Mesothelial cell of epicardium (in vitro differentiated cells): ENCODE results near the gene GABRP. TPM values are rescaled to one million over a fixed set of nuclear protein-coding genes. Genes with fewer than 3 reads are reported as not detected.
A peak's percentile ranks its signal among the peaks of the same experiment; 100 is the strongest.

ENCODE experiments used
- DNase-seq, 2 experiments: peaks; one replicate each; pipeline ENCODE4 v3.0.0; 2021; ENCODE audit warnings: low spot score in 2 of 2; ENCODE audit not compliant: unreplicated experiment in 2 of 2
- H3K27ac Mint-ChIP-seq: 2 replicates; pipeline ENCODE4 v1.8.0; 2021; ENCODE audit warnings: mixed read lengths
- H3K27me3 Mint-ChIP-seq: 2 replicates; pipeline ENCODE4 v1.8.0; 2021; ENCODE audit warnings: low read depth, mixed read lengths
- H3K36me3 Mint-ChIP-seq: 2 replicates; pipeline ENCODE4 v1.8.0; 2021; ENCODE audit warnings: mixed read lengths
- H3K4me1 Mint-ChIP-seq: 2 replicates; pipeline ENCODE4 v1.8.0; 2021; ENCODE audit warnings: mixed read lengths
- H3K4me3 Mint-ChIP-seq: 2 replicates; pipeline ENCODE4 v1.8.0; 2021; ENCODE audit warnings: mild to moderate bottlenecking, moderate library complexity, mixed read lengths
- H3K9me3 Mint-ChIP-seq: 2 replicates; pipeline ENCODE4 v1.8.0; 2021; ENCODE audit warnings: mixed read lengths
- total RNA-seq: library from RNA; stranded (reverse); gene quantifications from 3 replicates; pipeline ENCODE4 v1.2.1, GENCODE V29; 2021
- TF ChIP-seq, protein P1 (sequence below): fragments of 200-600 bp; sonication (generic); IDR thresholded peaks from one replicate; pipeline ENCODE4 v1.5.0; 2021; ENCODE audit warnings: antibody characterized with exemption; ENCODE audit not compliant: unreplicated experiment

GABRP gene
- total RNA-seq, 1 donor from 2014 or later: 301 TPM

GRCh38 chr5:170740551-170741205 is 42.8 kb upstream of the GABRP start:
- TF ChIP-seq, protein P1, sequence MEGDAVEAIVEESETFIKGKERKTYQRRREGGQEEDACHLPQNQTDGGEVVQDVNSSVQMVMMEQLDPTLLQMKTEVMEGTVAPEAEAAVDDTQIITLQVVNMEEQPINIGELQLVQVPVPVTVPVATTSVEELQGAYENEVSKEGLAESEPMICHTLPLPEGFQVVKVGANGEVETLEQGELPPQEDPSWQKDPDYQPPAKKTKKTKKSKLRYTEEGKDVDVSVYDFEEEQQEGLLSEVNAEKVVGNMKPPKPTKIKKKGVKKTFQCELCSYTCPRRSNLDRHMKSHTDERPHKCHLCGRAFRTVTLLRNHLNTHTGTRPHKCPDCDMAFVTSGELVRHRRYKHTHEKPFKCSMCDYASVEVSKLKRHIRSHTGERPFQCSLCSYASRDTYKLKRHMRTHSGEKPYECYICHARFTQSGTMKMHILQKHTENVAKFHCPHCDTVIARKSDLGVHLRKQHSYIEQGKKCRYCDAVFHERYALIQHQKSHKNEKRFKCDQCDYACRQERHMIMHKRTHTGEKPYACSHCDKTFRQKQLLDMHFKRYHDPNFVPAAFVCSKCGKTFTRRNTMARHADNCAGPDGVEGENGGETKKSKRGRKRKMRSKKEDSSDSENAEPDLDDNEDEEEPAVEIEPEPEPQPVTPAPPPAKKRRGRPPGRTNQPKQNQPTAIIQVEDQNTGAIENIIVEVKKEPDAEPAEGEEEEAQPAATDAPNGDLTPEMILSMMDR: no peak
- no peak for DNase-seq
- Mint-ChIP-seq H3K4me3 (no peak overlapping the region), H3K4me1 (peaks cover 11% of the 10 kb centered on the region), H3K27ac (no peak overlapping the region), H3K9me3 (peaks cover 9% of the 10 kb centered on the region), H3K27me3 (peaks cover 7% of the 10 kb centered on the region), H3K36me3 (peaks cover 4% of the 10 kb centered on the region)

DNA sequence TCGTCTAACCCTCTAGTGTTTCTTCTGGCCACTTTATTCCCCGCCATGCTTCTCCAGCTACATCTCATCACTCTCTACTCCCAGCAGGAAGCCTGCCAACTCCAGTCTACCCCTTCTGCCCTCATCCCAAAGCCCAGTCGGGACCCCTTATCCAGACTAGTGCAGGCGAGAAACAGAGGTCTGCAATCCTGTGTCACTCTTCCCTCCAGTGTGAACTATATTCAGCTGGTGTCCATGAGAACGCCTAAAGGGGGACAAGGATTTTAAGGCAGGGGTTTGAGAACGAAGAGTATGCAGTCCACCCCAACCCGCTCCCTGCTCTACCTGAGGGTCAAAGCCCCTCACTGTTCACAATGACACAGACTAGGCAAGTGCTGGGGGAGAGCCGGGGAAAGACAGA is 41.7 kb upstream of the GABRP start:
- peaks cover 20% of the 10 kb centered on the region for H3K4me1 Mint-ChIP-seq
- H3K36me3 Mint-ChIP-seq: no peaks in the 10 kb centered on the region
- no peak overlapping the region for H3K4me3 Mint-ChIP-seq
- H3K9me3 Mint-ChIP-seq: no peaks in the 10 kb centered on the region
- peaks cover 7% of the 10 kb centered on the region for H3K27me3 Mint-ChIP-seq
- no peak overlapping the region for H3K27ac Mint-ChIP-seq
- TF ChIP-seq, protein P1: no peak
- DNase-seq: no peak

DNA sequence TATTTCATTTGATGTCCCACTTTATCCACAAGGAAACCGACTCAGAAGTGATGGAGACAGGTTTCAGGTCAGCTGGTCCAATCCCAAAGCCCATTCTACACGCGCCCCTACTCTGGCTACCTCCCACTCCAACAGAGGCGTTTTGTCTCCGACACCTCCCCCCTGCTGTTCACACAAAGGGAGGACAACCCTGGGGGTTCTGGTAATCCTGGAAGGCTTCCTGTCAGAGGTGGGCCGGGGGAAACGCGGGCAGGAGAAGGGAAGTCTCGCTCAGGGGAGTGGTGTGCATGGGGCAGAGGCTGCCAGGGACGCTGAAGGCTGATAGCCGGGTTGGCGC is 39.7 kb upstream of the GABRP start:
- Mint-ChIP-seq H3K36me3 (no peaks in the 10 kb centered on the region), H3K4me1 (peaks cover 41% of the 10 kb centered on the region), H3K27ac (no peak overlapping the region), H3K9me3 (no peaks in the 10 kb centered on the region), H3K27me3 (peaks cover 7% of the 10 kb centered on the region), H3K4me3 (no peak overlapping the region)
- no peak for DNase-seq
- TF ChIP-seq, protein P1: no peak

DNA sequence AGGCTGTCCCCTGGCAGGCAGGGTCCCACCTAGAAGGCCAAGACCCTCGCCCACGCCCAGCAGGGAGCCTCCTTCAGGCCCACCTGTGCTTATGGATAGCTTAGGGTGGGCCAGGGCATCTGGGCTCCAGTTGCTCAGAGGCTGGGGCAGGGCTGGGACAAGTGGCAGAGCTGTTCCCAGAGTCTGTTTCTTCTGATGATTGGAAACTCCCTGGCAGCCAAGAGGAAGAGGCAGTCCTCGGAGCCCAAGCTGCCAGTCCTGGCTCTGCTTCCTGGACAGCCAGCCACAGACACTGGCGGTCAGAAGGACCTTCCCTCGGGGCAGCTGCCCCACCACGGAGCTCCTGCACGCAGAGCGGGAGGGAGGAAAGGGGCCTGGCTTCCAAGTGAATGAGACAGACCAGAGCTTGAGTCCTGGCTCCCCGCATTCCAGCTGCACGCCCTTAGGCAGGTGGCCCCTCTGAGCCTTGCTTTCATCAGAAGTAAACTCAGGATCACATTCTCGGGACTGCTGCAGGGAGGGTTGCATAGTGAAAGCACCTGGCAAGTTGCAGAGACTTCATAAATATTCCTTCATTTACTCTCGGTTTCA is 37.9 kb upstream of the GABRP start:
- Mint-ChIP-seq H3K9me3 (no peaks in the 10 kb centered on the region), H3K4me3 (peak overlapping the region; percentile 31), H3K36me3 (no peaks in the 10 kb centered on the region), H3K27me3 (peaks cover 6% of the 10 kb centered on the region), H3K27ac (peak overlapping the region; percentile 99), H3K4me1 (peaks cover 58% of the 10 kb centered on the region)
- DNase-seq: peak; percentile 56 to 74
- TF ChIP-seq, protein P1: no peak

DNA sequence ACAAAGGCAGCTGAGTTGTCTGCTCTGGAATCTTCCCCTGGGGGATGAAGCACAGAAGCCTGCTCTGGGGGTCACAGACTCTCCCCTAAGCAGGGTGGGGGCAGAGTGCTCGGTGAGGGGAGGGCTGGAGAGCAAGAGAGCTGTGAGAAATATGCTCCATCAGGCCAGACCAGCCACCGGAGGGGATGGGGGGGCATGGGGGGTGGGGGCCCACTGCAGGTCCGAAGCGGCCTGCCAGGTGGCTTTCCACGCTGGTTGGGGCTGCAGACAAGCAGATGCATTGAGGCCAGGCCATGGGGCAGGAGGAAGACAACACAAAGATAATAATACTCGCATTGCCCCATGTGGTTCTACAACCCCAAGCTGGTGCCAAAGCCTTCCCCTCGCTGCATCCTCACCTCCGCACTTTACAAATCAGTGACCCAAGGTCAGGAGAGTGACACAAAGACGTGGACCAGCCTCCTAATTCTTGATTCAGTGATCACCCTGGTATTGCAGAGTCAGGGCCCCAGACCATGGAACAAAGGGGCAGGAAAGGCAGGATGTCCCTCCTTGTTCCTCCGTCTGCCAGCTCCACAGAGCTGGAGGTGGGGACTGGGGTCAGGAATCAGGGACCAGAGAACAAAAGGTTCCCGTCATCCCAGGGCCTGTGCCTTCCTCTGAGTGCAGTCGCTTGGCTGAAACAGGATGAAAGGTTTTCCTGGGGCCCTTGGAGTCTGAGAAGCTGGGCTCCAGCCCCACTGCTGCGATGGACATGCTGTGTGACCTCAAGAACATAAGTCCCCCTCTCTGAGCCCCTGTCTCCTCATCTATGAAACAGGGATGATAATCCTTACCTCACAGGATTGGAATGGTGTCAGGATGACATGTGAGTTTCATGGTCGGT is 37.2 kb upstream of the GABRP start:
- Mint-ChIP-seq H3K36me3 (no peaks in the 10 kb centered on the region), H3K27ac (peak overlapping the region; percentile 99), H3K9me3 (no peaks in the 10 kb centered on the region), H3K4me3 (peak overlapping the region; percentile 31), H3K4me1 (peaks cover 65% of the 10 kb centered on the region), H3K27me3 (peaks cover 6% of the 10 kb centered on the region)
- TF ChIP-seq, protein P1: no peak
- no peak for DNase-seq
